ENCODE results near the gene TBC1D5.

Gene TBC1D5

DNA sequence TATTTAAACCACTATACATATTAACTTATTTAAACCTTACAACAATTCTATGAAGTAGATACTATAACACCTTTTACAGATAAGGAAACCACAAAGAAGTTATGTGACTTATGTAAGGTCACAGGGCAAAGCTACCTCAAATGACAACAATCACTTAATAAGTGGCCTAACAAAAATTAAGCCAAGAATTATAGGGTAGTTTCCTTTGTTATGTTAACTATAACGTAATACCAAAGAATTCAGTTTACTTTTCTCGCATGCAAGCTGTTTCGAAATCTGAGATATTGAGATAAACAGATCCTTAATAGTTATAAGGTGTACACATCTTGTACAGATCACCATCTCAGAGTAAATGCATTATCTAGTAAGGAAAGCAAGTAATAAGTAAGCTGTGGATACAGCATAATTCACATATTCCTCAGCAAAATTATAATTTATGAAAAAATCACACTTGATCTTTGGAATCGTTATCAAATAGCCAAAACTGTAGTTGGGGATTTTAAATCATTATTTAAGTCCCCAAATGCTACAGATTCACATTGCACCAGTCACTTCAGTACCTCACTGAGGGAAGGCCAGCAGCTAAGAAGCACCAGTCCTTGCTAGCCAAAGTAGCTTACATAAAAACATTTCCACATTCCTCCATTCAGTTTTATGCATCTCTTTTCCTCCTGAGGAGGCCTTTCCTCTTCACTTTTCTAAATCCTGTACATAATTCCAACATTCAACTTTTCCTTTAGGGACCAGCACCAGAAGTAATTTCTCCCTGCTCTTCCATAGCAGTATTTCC is 226.8 kb downstream of the TBC1D5 start:
- no peak overlapping the region for H3K27ac ChIP-seq
- TF ChIP-seq, protein P1, sequence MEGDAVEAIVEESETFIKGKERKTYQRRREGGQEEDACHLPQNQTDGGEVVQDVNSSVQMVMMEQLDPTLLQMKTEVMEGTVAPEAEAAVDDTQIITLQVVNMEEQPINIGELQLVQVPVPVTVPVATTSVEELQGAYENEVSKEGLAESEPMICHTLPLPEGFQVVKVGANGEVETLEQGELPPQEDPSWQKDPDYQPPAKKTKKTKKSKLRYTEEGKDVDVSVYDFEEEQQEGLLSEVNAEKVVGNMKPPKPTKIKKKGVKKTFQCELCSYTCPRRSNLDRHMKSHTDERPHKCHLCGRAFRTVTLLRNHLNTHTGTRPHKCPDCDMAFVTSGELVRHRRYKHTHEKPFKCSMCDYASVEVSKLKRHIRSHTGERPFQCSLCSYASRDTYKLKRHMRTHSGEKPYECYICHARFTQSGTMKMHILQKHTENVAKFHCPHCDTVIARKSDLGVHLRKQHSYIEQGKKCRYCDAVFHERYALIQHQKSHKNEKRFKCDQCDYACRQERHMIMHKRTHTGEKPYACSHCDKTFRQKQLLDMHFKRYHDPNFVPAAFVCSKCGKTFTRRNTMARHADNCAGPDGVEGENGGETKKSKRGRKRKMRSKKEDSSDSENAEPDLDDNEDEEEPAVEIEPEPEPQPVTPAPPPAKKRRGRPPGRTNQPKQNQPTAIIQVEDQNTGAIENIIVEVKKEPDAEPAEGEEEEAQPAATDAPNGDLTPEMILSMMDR (conservative IDR thresholded peaks at IDR 0.05): no peak
- TF ChIP-seq ZFX (IDR thresholded peaks at IDR 0.05): no peak

GRCh38 chr3:17514597-17514996 is 227.8 kb downstream of the TBC1D5 start:
- H3K27ac ChIP-seq: no peak overlapping the region
- TF ChIP-seq, protein P1 (conservative IDR thresholded peaks at IDR 0.05): no peak
- no peak for TF ChIP-seq ZFX (IDR thresholded peaks at IDR 0.05)

GRCh38 chr3:17510265-17510664 is 232.2 kb downstream of the TBC1D5 start:
- no peak overlapping the region for H3K27ac ChIP-seq
- TF ChIP-seq, protein P1 (conservative IDR thresholded peaks at IDR 0.05): no peak
- TF ChIP-seq ZFX (IDR thresholded peaks at IDR 0.05): no peak

- no peak for TF ChIP-seq ZFX (IDR thresholded peaks at IDR 0.05)
- TF ChIP-seq, protein P1 (conservative IDR thresholded peaks at IDR 0.05): no peak
- no peak overlapping the region for H3K27ac ChIP-seq
These were observed 234.2 kb downstream of the TBC1D5 start for GRCh38 chr3:17508180-17508752.

DNA sequence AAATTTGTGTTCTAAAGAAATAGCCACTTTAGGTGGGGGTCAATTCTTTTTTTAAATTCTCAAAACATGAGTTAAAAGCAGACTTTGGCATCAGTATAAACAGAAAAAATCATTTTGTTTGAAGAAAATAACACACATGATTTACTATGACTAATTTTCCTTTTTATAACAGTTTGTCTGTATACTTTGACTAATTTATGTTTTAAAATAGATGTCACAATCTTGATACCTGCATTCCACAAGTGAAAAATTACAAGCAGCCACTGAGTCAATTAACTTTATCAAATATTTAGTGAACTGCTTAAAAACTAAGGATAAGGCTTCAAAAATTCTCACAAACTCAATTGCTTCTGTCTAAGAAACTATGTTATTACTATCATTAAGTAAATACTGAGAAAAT is 235.0 kb downstream of the TBC1D5 start:
- TF ChIP-seq ZFX (IDR thresholded peaks at IDR 0.05): no peak
- TF ChIP-seq, protein P1 (conservative IDR thresholded peaks at IDR 0.05): no peak

GRCh38 chr3:17505856-17506255 is 236.6 kb downstream of the TBC1D5 start:
- TF ChIP-seq, protein P1 (conservative IDR thresholded peaks at IDR 0.05): no peak
- no peak for TF ChIP-seq ZFX (IDR thresholded peaks at IDR 0.05)
- no peak overlapping the region for H3K27ac ChIP-seq

More for the DNA sequence above, 235.0 kb downstream of the TBC1D5 start:
- no peak overlapping the region for H3K27ac ChIP-seq

DNA sequence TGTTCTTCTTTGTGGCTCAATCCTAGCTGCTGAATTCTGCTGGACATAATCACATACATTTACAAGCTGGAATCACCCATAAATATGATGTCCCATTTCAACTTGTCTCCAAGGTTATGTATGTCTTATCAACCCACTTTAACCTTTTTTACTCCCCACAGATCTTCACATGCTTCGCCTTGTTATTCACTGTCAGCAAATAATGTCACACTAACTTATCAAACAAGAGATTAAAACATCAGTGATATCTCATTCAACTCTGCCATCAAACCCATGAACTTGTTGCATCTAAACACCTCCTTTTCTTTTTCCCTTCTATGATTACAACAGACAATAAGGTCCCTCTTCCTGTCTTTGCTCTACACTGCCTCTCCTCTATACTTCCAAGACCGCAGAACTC is 240.7 kb downstream of the TBC1D5 start:
- no peak overlapping the region for H3K27ac ChIP-seq
- TF ChIP-seq, protein P1 (conservative IDR thresholded peaks at IDR 0.05): no peak
- TF ChIP-seq ZFX (IDR thresholded peaks at IDR 0.05): no peak
